Measurements from ENCODE around the gene MRAS. TPM values are rescaled to one million over a fixed set of nuclear protein-coding genes. Genes with fewer than 3 reads are reported as not detected.

The MRAS gene
- total RNA-seq, 1 donor from 2014 or later = 55.4 TPM

- no peaks in the 10 kb centered on the region for H3K27me3 ChIP-seq (ENCODE audit: insufficient read depth, low read length)
- no peak overlapping the region for H3K9ac ChIP-seq (ENCODE audit: low read length)
- no peak overlapping the region for H3K4me2 ChIP-seq (ENCODE audit: low read length)
- H4K20me1 ChIP-seq (ENCODE audit: insufficient read depth, low read length) = peaks cover 38% of the 10 kb centered on the region
- peaks cover 2% of the 10 kb centered on the region for H3K4me1 ChIP-seq (ENCODE audit: insufficient read depth, low read length)
- H3K27ac ChIP-seq (ENCODE audit: low read depth, low read length) = no peak overlapping the region
- H3K9me3 Mint-ChIP-seq (ENCODE audit: unreplicated experiment) = no peaks in the 10 kb centered on the region
- peaks cover 4% of the 10 kb centered on the region for H3K79me2 ChIP-seq (ENCODE audit: insufficient read depth, low read length)
- no peaks in the 10 kb centered on the region for H3K9me3 ChIP-seq (ENCODE audit: insufficient read depth, low read depth, low read length)
- no peak overlapping the region for H3K4me3 Mint-ChIP-seq (ENCODE audit: unreplicated experiment)
- DNase-seq (ENCODE audit: low read depth) (no peak), FAIRE-seq (no peak)
- no peaks in the 10 kb centered on the region for H3K27me3 Mint-ChIP-seq (ENCODE audit: low read depth, unreplicated experiment)
- no peaks in the 10 kb centered on the region for H3K36me3 ChIP-seq (ENCODE audit: insufficient read depth, low read length)
- H3K36me3 Mint-ChIP-seq (ENCODE audit: low read depth, unreplicated experiment) = peaks cover 8% of the 10 kb centered on the region
- peaks cover 13% of the 10 kb centered on the region for H3K4me1 Mint-ChIP-seq (ENCODE audit: low read depth, unreplicated experiment)
- H3K27ac Mint-ChIP-seq (ENCODE audit: unreplicated experiment) = no peak overlapping the region
- H3K4me3 ChIP-seq (ENCODE audit: insufficient read depth, low read depth, low read length) = no peak overlapping the region
- H2AFZ ChIP-seq (ENCODE audit: low read depth, low read length) = no peak overlapping the region
- TF ChIP-seq CTCF (IDR thresholded peaks at IDR 0.05; ENCODE audit: insufficient read depth, low read depth, low read length) (no peak), EZH2 (IDR thresholded peaks at IDR 0.05; ENCODE audit: insufficient read depth, low read length) (no peak)
These were observed 6.7 kb downstream of the MRAS start for GRCh38 chr3:138355071-138355470.

GRCh38 chr3:138356730-138357405, 8.5 kb downstream of the MRAS start:
- Histone ChIP-seq H4K20me1 (ENCODE audit: insufficient read depth, low read length) (peaks cover 34% of the 10 kb centered on the region), H3K4me3 (ENCODE audit: insufficient read depth, low read depth, low read length) (no peak overlapping the region), H3K36me3 (ENCODE audit: insufficient read depth, low read length) (no peaks in the 10 kb centered on the region), H3K27ac (ENCODE audit: low read depth, low read length) (no peak overlapping the region), H3K79me2 (ENCODE audit: insufficient read depth, low read length) (peaks cover 10% of the 10 kb centered on the region), H3K4me2 (ENCODE audit: low read length) (no peak overlapping the region), H3K27me3 (ENCODE audit: insufficient read depth, low read length) (no peaks in the 10 kb centered on the region), H3K9ac (ENCODE audit: low read length) (no peak overlapping the region), H3K4me1 (ENCODE audit: insufficient read depth, low read length) (no peaks in the 10 kb centered on the region), H2AFZ (ENCODE audit: low read depth, low read length) (no peak overlapping the region), H3K9me3 (ENCODE audit: insufficient read depth, low read depth, low read length) (no peaks in the 10 kb centered on the region)
- H3K27ac Mint-ChIP-seq (ENCODE audit: unreplicated experiment) = no peak overlapping the region
- TF ChIP-seq EZH2 (IDR thresholded peaks at IDR 0.05; ENCODE audit: insufficient read depth, low read length) (no peak), CTCF (IDR thresholded peaks at IDR 0.05; ENCODE audit: insufficient read depth, low read depth, low read length) (no peak)
- FAIRE-seq = no peak
- H3K9me3 Mint-ChIP-seq (ENCODE audit: unreplicated experiment) = no peaks in the 10 kb centered on the region
- H3K27me3 Mint-ChIP-seq (ENCODE audit: low read depth, unreplicated experiment) = no peaks in the 10 kb centered on the region
- H3K4me1 Mint-ChIP-seq (ENCODE audit: low read depth, unreplicated experiment) = peaks cover 12% of the 10 kb centered on the region
- DNase-seq (ENCODE audit: low read depth) = no peak
- peaks cover 14% of the 10 kb centered on the region for H3K36me3 Mint-ChIP-seq (ENCODE audit: low read depth, unreplicated experiment)
- H3K4me3 Mint-ChIP-seq (ENCODE audit: unreplicated experiment) = no peak overlapping the region
